K562 (cell line): ENCODE measurements around the gene OSBPL7. TPM values are rescaled to one million over a fixed set of nuclear protein-coding genes. Genes with fewer than 3 reads are reported as not detected.

Experiments
- CBFB ChIP-seq: sonication (generic); formaldehyde crosslinking; IDR thresholded peaks from 2 replicates; pipeline ENCODE4 v1.4.0; 2020; ENCODE audit warnings: mild to moderate bottlenecking, missing genetic modification reagents
- E2F8 ChIP-seq: fragments of 450-650 bp; IDR thresholded peaks from 2 replicates; pipeline ENCODE4 v1.7.1; 2018; ENCODE audit warnings: mild to moderate bottlenecking, low read depth; ENCODE audit not compliant: partially characterized antibody
- ETS1 ChIP-seq: conservative IDR thresholded peaks from 2 replicates; pipeline ENCODE4 v1.6.1; 2011; ENCODE audit warnings: low read depth, mild to moderate bottlenecking, low read length; ENCODE audit not compliant: control insufficient read depth
- IRF9 ChIP-seq: fragments of 450-650 bp; IDR thresholded peaks from 2 replicates; pipeline ENCODE4 v1.6.1; 2016; ENCODE audit warnings: missing biosample characterization, missing genetic modification characterization
- MAZ ChIP-seq, 2 experiments: fragments of 450-650 bp in 1 of 2; sonication (generic) in 1 of 2; formaldehyde crosslinking; IDR thresholded peaks in 1 of 2; conservative IDR thresholded peaks in 1 of 2; 2 replicates each; pipeline versions ENCODE4 v1.4.0 to v1.5.0; 2020; ENCODE audit warnings: mild to moderate bottlenecking in 1 of 2, missing genetic modification reagents in 1 of 2
- NCOA4 ChIP-seq: fragments of 450-650 bp; IDR thresholded peaks from 2 replicates; pipeline ENCODE4 v1.6.1; 2018; ENCODE audit warnings: mild to moderate bottlenecking; ENCODE audit not compliant: partially characterized antibody
- ZBTB43 ChIP-seq: sonication (generic); formaldehyde crosslinking; IDR thresholded peaks from 2 replicates; pipeline ENCODE4 v1.8.0; 2023; ENCODE audit warnings: mild to moderate bottlenecking, missing genetic modification reagents
- ZFX ChIP-seq: sonication (generic); formaldehyde crosslinking; IDR thresholded peaks from 2 replicates; pipeline ENCODE4 v1.8.0; 2022; ENCODE audit warnings: mild to moderate bottlenecking, missing genetic modification reagents, moderate library complexity
- ZNF121 ChIP-seq: sonication (generic); formaldehyde crosslinking; conservative IDR thresholded peaks from 2 replicates; pipeline ENCODE4 v1.8.0; 2022; ENCODE audit warnings: missing genetic modification reagents
- ZNF318 ChIP-seq, 2 experiments: fragments of 450-650 bp; IDR thresholded peaks; 2 replicates each; pipeline ENCODE4 v1.6.1; 2016; ENCODE audit warnings: mild to moderate bottlenecking in 2 of 2, borderline replicate concordance in 1 of 2, low read depth in 1 of 2, moderate library complexity in 1 of 2
- polyA plus RNA-seq, 8 experiments: library from polyadenylated mRNA; depleted of rRNA in 4 of 8; stranded (reverse) in 5 of 8; unstranded in 3 of 8; fragments of >200 nt; fragmentation: Nextera tagmentation in 2 of 8; fragmentation: Illumina TruSeq in 1 of 8; extraction: Ambion mirVana in 2 of 8; extraction: Trizol in 1 of 8; gene quantifications; 2 replicates each; pipeline versions ENCODE4 v1.2.1 to v1.2.3, GENCODE V29; 2011 to 2014; ENCODE audit warnings: inconsistent platforms in 1 of 8, missing spikeins in 1 of 8
- total RNA-seq, 7 experiments: library from RNA; depleted of rRNA in 6 of 7; stranded (reverse); fragments of >200 nt in 6 of 7; fragmentation: Illumina TruSeq in 2 of 7; extraction: Trizol in 2 of 7; gene quantifications; 2 replicates each; pipeline versions ENCODE4 v1.2.1 to v1.2.3, GENCODE V29; 2011 to 2021; ENCODE audit warnings: low replicate concordance in 1 of 7

The OSBPL7 gene
- total and polyA plus RNA-seq, 9 of the 15 experiments (the other 6 are each of a cell fraction or from before 2014, with no cell fraction given): 0.32 to 11.9 (median 5.8) TPM

GRCh38 chr17:47840742-47841487, 19.3 kb upstream of the OSBPL7 start, which contains the start of gene SCRN2 (continued):
- TF ChIP-seq ZNF318 (IDR thresholded peaks at IDR 0.05; ENCODE audit: borderline replicate concordance in 1 of 2, low read depth in 1 of 2) (no peak), ZFX (CRISPR knock-in tag) (peak; percentile 97), ZBTB43 (CRISPR knock-in tag) (no peak), ZNF121 (CRISPR knock-in tag) (no peak), CBFB (CRISPR knock-in tag) (0 out of 2 replicates have a peak, but pooled peaks have one; percentile 85), NCOA4 (no peak), E2F8 (no peak), MAZ (CRISPR knock-in tag; conservative IDR thresholded peaks at IDR 0.05 in 1 of 2, IDR thresholded peaks at IDR 0.05 in 1 of 2) (peak; percentile 74 to 87; a peak in 3 of 4 replicates), IRF9 (tag) (no peak), ETS1 (no peak)
